RCC 7860 (cell line): ENCODE data around the gene SDK2.
"Not testable (repeated sequence)": the region's sequence is repeated elsewhere in the genome, so short reads cannot be mapped to it uniquely, and the experiment has no call there.

Source experiments
- DNase-seq: peaks from one replicate; pipeline ENCODE4 v3.0.0-alpha.2; 2015; ENCODE audit warnings: low spot score
- FAIRE-seq: peaks from 2 replicates; lab custom pipeline; 2012; peaks lifted over from hg19 to GRCh38; lab: Jason Lieb, UNC

The SDK2 gene

GRCh38 chr17:73316919-73317505 is 327.2 kb downstream of the SDK2 start:
- FAIRE-seq (no peak), DNase-seq (no peak)

- FAIRE-seq, result no peak
Observed at GRCh38 chr17:73315471-73315870, 328.8 kb downstream of the SDK2 start.

DNA sequence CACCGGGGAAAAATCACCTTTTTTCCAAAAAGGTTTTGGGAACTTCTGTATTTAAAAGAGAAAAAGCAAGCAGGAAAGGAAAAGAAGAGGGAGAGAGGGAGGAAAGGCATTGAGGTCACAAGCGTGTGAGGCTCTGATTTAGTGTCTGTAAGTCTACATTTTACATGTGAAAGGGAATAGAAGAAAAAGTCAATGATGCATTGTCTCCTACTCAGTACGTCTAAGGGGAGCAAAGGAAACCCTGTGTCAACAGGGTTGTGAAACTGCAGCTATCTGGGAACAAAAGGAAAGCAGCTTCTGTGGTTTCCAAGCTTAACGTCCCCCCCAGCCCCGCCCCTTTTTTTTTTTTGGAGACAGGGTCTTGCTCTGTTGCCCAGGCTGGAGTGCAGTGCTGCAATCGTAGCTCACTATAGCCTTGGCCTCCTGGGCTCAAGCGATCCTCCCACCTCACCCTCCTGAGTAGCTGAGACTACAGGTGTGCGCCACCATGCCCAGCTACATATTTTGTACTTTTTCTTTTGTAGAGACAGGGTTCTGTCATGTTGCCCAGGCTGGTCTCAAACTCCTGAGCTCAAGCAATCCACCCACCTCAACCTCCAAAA is 330.6 kb downstream of the SDK2 start:
- DNase-seq (no peak), FAIRE-seq (no peak)

More at GRCh38 chr17:73315471-73315870, 328.8 kb downstream of the SDK2 start:
- no peak for DNase-seq

DNA sequence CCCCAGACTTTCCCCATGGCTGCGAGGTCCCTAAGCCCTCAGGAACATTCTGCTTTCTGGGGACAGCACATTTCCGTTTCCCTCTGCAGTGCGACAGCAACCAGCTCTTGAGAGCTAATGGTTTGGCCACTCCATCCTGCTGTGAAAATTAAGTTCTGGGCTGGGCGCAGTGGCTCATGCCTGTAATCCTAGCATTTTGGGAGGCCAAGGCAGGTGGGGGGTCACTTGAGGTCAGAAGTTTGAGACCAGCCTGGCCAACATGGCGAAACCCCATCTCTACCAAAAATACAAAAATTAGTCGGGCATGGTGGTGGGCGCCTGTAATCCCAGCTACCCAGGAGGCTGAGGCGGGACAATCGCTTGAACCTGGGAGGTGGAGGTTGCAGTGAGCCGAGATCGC is 331.4 kb downstream of the SDK2 start:
- FAIRE-seq, DNase-seq: not testable (repeated sequence)

GRCh38 chr17:73311781-73312641 is 332.2 kb downstream of the SDK2 start, which contains the start of gene CDC42EP4:
Gene CDC42EP4, minus strand, starts transcription at chr17:73312001. Its CDS starts 25,501 bp downstream, at chr17:73286500.
- FAIRE-seq (no peak), DNase-seq (peak; percentile 89)

DNA sequence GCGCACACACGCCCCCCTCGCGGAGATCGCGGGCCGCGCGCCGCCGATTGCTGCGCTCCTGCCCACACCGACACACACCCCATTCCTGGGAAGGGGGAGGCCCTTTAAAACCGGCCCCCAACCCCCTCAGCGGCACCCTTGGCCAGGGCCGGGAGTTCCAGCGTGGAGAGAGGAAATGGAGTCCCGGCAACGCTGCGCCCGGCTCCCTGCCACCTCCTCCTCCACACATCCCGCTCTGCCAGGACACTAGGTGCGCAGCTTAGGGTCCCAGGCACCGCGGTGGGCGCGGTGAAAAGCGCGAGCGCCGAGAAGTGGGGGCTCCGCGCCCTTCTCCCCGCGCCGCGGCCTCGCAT is 332.8 kb downstream of the SDK2 start:
- FAIRE-seq (no peak), DNase-seq (no peak)

DNA sequence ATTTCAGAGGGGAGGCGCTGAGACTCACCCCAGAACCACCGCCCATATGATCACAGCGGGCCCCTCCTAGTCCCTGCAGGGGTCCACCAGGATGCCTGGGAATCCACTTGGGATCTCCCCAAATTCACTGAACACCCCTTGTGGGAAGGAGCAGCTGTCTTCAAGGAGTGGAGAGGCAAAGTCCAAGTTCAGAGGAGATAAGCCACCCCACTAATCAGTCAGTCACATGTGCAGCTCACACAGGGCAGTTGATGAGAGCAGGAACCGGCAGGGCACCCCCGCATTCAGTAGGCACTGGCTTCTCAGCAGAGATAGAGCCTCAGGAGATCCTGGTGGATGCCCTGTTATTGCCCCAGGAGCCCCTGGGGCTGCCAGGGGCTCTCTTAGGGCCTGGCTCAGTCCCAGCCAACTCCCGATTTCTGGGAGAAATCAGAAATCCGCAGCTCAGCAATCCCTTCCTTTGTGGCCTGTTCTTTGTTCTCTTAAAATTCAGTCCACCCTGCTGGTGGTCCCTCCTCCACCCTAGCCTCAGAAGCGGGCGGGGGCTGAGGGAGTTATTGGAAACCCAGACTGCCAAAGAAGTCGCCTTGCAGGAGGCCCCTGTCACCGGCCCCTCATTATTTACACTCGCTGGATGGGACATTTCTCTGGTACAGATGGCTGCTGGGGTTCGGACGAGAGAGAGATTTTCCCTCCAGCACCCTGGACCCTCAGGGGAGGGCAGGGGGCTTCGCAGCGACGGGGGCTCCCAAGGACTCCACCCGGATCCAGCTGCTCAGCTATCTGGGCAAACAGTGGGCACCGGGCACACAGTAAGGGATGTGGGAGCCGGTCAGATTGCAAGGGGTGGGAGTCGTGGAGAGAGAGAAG is 334.3 kb downstream of the SDK2 start:
- DNase-seq (no peak), FAIRE-seq (no peak)

- not testable (repeated sequence) for FAIRE-seq, DNase-seq
Observed at GRCh38 chr17:73308959-73309358, 335.3 kb downstream of the SDK2 start.

GRCh38 chr17:73308017-73308823 is 336.0 kb downstream of the SDK2 start:
- FAIRE-seq, result peak; percentile 83

GRCh38 chr17:73307130-73307529 is 337.1 kb downstream of the SDK2 start:
- FAIRE-seq (no peak), DNase-seq (no peak)

More at GRCh38 chr17:73308017-73308823, 336.0 kb downstream of the SDK2 start:
- DNase-seq, result peak; percentile 93

DNA sequence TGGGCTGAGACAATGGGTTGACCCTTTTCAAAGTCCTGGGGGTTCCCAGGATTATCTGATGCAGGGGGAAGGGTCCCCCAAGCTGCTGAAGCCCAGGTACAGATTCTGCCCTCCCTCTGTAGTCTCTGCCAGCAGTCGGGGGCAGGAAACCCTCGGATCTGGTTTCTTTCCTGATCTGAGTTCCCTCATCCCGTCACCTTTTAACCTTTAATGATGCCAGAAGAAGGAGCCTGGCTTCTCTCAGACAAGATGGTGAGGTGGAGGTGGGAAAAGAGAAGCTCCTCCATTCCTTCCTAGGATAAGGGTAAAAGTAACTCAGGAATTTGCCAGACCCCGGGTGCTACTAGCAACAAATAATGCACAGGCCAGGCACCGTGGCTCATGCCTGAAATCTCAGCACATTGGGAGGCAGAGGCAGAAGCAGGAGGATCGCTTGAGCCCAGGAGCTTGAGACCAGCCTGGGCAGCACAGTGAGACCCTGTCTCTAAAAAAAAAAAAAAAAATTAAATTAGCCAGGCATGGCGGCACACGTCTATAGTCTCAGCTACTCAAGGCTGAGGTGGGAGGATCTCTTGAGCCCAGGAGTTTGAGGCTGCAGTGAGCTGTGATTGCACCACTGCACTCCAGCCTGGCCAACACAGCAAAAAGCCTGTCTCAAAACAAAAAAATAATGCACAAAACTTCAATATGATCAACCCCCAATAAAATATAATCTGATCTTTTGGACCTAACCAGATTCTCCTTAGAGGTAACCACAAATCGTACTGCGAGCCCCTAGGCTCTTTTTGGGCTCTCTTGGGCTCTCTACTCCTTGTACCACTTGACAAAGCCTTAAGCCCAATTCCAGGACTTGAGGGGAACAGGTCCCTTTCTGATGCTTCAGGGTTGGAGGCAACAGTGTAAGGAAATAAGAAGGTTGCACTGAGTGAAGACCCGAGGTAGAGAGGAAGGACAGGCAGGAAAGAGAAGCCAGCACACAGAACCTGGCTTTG is 338.1 kb downstream of the SDK2 start:
- DNase-seq, result no peak
- FAIRE-seq, result no peak

- DNase-seq (peak; percentile 91), FAIRE-seq (peak; percentile 67)
Observed at GRCh38 chr17:73304971-73305812, 339.1 kb downstream of the SDK2 start.

GRCh38 chr17:73304438-73304837 is 339.8 kb downstream of the SDK2 start:
- no peak for FAIRE-seq
- DNase-seq, result no peak

- DNase-seq (no peak), FAIRE-seq (no peak)
Observed at GRCh38 chr17:73302189-73302588, 342.1 kb downstream of the SDK2 start.

DNA sequence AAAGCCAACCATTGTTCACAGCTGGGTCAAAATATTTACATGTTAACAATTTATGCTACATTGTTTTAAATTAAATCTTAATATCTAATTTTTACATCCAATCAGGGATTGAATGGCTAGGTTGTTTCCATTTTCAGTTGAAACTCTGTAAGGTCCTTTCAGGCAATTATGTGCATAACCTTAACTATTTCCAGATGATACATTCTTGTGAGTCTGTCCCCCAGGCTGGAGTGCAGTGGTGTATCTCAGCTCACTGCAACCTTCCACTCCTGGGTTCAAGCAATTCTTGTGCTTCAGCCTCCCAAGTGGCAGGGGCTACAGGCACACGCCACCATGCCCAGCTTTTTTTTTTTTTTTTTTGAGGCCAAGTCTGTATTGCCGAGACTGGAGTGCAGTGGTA is 342.9 kb downstream of the SDK2 start:
- DNase-seq, result no peak
- FAIRE-seq, result no peak

DNA sequence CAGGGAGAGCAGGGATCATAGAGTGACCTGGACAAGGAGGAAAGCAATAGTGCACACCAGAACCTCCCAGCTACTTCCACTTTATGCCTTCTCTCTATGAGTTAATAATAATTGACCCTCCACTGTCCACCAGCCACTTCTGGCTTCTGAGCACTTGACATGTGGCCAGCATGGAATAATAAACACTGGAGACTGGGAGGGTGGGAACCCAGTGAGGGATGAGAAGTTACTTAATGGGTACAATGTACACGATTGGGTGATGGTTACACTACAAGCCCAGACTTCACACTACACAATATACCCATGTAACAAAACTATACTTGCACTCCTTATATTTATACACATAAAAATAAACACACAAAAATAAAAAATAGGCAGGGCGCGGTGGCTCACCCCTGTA is 343.9 kb downstream of the SDK2 start:
- DNase-seq (no peak), FAIRE-seq (no peak)

DNA sequence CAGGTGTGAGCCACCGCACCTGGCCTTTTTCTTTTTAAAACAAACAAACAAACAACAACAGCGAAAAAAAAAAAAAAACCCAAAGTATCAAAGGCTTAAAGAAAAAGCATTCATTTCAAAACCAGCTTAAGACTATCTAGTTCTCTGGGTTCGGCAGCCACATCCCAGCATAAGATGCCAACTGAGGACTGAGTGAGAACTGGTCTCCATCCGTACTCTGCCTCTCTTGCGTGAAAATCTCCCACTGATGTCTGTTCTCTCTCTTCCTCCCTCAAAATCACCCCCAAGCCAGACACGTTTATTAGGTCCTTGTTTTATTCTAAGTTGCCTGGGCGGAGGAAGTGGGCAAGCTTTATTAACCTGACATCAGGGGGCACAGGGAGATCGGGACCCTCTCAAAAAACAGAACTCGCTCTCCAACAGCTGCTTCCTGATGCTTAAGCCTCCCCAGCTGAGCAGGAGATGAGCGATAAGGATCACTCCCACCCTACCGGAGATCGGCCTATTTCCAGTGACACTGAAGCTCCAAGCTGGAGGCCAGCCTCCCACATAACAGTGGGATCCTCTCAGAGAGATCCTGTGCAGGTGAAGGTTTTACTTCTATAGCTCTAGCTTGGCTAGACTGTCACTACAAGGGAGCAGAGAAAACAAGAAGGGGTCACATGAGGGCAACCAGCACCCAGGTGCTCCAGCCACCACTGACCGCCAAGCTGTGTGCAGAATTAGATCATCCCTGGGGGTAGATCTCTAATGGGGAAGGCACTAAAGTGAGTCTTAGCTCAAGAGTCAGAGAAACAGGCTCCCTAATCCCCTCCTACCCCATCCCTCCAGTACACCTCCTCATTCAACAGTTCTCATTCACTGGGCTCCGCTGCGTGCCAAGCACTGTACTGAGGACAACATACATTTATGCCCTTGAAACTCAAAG is 346.0 kb downstream of the SDK2 start:
- DNase-seq (no peak), FAIRE-seq (no peak)
